A549 (cell line): ENCODE data around the gene NR3C2. TPM values are rescaled to one million over a fixed set of nuclear protein-coding genes. Genes with fewer than 3 reads are reported as not detected.

Source experiments
- ATAC-seq, 2 experiments: fragments of 200-7000 bp in 1 of 2; fragments of >200 bp in 1 of 2; cut with Nextera tagmentation in 1 of 2; cut with Tn5 transposase in 1 of 2; 3 replicates each; pipeline versions ENCODE4 v1.8.0 to v1.9.1; 2018 to 2020; ENCODE audit warnings: mild to moderate bottlenecking in 1 of 2, moderate library complexity in 1 of 2
- CTCF ChIA-PET: fragments of 300-600 bp; sonication (Branson Sonifier 250); formaldehyde crosslinking; extraction: SDS; loops from one replicate; lab custom pipeline; 2021; ENCODE audit warnings: antibody characterized with exemption, inconsistent platforms; lab: Yijun Ruan, JAX
- POLR2A ChIA-PET: fragments of 350-600 bp; formaldehyde crosslinking; extraction: SDS; loops from one replicate; lab custom pipeline; 2021; ENCODE audit warnings: antibody characterized with exemption, inconsistent platforms; lab: Yijun Ruan, JAX
- DNase-seq, 2 experiments: peaks; one replicate each; pipeline versions ENCODE4 v3.0.0 to v3.0.0-alpha.2; 2011 to 2016; ENCODE audit warnings: low read depth in 1 of 2, low spot score in 1 of 2
- FAIRE-seq: peaks from 2 replicates; lab custom pipeline; 2011; peaks lifted over from hg19 to GRCh38; lab: Jason Lieb, UNC
- H3K27ac ChIP-seq, 2 experiments: fragments of >200 bp; sonication (Bioruptor Twin); formaldehyde crosslinking; 3 replicates each; pipeline ENCODE4 v1.5.1; 2016 to 2017
- H3K4me1 ChIP-seq: fragments of >200 bp; sonication (Bioruptor Twin); formaldehyde crosslinking; 3 replicates; pipeline ENCODE4 v1.6.1; 2016
- H3K4me2 ChIP-seq: fragments of >200 bp; sonication (Bioruptor Twin); formaldehyde crosslinking; 3 replicates; pipeline ENCODE4 v1.6.1; 2016
- H3K4me3 ChIP-seq: fragments of >200 bp; sonication (Bioruptor Twin); formaldehyde crosslinking; 3 replicates; pipeline ENCODE4 v1.5.1; 2016
- H3K9me3 ChIP-seq: fragments of >200 bp; sonication (Bioruptor Twin); formaldehyde crosslinking; 3 replicates; pipeline ENCODE4 v1.6.1; 2016
- BHLHE40 ChIP-seq: IDR thresholded peaks from 2 replicates; pipeline ENCODE4 v1.6.1; 2012; ENCODE audit warnings: low read depth, low read length, inconsistent platforms
- CBX8 ChIP-seq: fragments of 200-600 bp; sonication (generic); IDR thresholded peaks from 2 replicates; pipeline ENCODE4 v1.6.1; 2016
- CEBPB ChIP-seq, 2 experiments: fragments of >200 bp in 1 of 2; sonication (Bioruptor Twin) in 1 of 2; formaldehyde crosslinking in 1 of 2; IDR thresholded peaks; 2 replicates each; pipeline ENCODE4 v1.6.1; 2012 to 2016
- CHD2 ChIP-seq: fragments of 150-350 bp; IDR thresholded peaks from 2 replicates; pipeline ENCODE4 v1.6.1; 2014; ENCODE audit warnings: low read length; ENCODE audit not compliant: partially characterized antibody
- CHD4 ChIP-seq: fragments of 200-600 bp; sonication (generic); IDR thresholded peaks from 2 replicates; pipeline ENCODE4 v1.6.1; 2016; ENCODE audit warnings: antibody characterized with exemption, mild to moderate bottlenecking, borderline replicate concordance
- EHF ChIP-seq: fragments of 250-450 bp; sonication (Bioruptor Pico); IDR thresholded peaks from 2 replicates; pipeline ENCODE4 v1.5.0; 2020; ENCODE audit warnings: mild to moderate bottlenecking
- EP300 ChIP-seq, 2 experiments: fragments of >200 bp; sonication (Bioruptor Twin); formaldehyde crosslinking; IDR thresholded peaks; 2 replicates in 1 of 2; 3 replicates in 1 of 2; pipeline ENCODE4 v1.6.1; 2016 to 2017
- ESRRA ChIP-seq: fragments of 150-350 bp; IDR thresholded peaks from 2 replicates; pipeline ENCODE4 v1.6.1; 2014; ENCODE audit warnings: mild to moderate bottlenecking, low read length, borderline replicate concordance
- FOSB ChIP-seq: fragments of 250-450 bp; sonication (Bioruptor Pico); IDR thresholded peaks from 2 replicates; pipeline ENCODE4 v1.5.0; 2020; ENCODE audit warnings: mild to moderate bottlenecking, moderate library complexity
- FOSL2 ChIP-seq, 2 experiments: fragments of 450-650 bp in 1 of 2; fragments of >200 bp in 1 of 2; sonication (Bioruptor Twin) in 1 of 2; formaldehyde crosslinking; IDR thresholded peaks; 2 replicates each; pipeline versions ENCODE4 v1.5.0 to v1.6.1; 2016 to 2020; ENCODE audit warnings: mild to moderate bottlenecking in 1 of 2, moderate library complexity in 1 of 2
- HDAC2 ChIP-seq: fragments of 200-600 bp; sonication (generic); IDR thresholded peaks from 2 replicates; pipeline ENCODE4 v1.6.1; 2016
- HOXB5 ChIP-seq: fragments of 250-450 bp; sonication (Bioruptor Pico); IDR thresholded peaks from 2 replicates; pipeline ENCODE4 v1.5.0; 2020; ENCODE audit warnings: mild to moderate bottlenecking, moderate library complexity
- JUN ChIP-seq, 2 experiments: fragments of >200 bp; sonication (Bioruptor Twin); formaldehyde crosslinking; IDR thresholded peaks; 2 replicates in 1 of 2; 3 replicates in 1 of 2; pipeline ENCODE4 v1.6.1; 2016 to 2017
- KDM1A ChIP-seq: fragments of 200-600 bp; sonication (generic); IDR thresholded peaks from 2 replicates; pipeline ENCODE4 v1.6.1; 2016; ENCODE audit warnings: low read depth, mild to moderate bottlenecking
- NFE2L2 ChIP-seq: fragments of 150-350 bp; conservative IDR thresholded peaks from 2 replicates; pipeline ENCODE4 v1.6.1; 2014; ENCODE audit warnings: low read length
- NPAS2 ChIP-seq: fragments of 250-450 bp; sonication (Bioruptor Pico); IDR thresholded peaks from 2 replicates; pipeline ENCODE4 v1.8.0; 2022; ENCODE audit warnings: mild to moderate bottlenecking, moderate library complexity, borderline replicate concordance
- NR3C1 ChIP-seq: fragments of >200 bp; sonication (Bioruptor Twin); formaldehyde crosslinking; IDR thresholded peaks from 3 replicates; pipeline ENCODE4 v1.6.1; 2017
- PHF8 ChIP-seq: fragments of 200-600 bp; sonication (generic); IDR thresholded peaks from 2 replicates; pipeline ENCODE4 v1.6.1; 2016; ENCODE audit warnings: low read depth, mild to moderate bottlenecking, antibody characterized with exemption, moderate library complexity, borderline replicate concordance
- RARB ChIP-seq: fragments of 250-450 bp; sonication (Bioruptor Pico); IDR thresholded peaks from 2 replicates; pipeline ENCODE4 v1.8.0; 2021; ENCODE audit warnings: mild to moderate bottlenecking, moderate library complexity
- RCOR1 ChIP-seq: fragments of 150-350 bp; IDR thresholded peaks from 2 replicates; pipeline ENCODE4 v1.6.1; 2014; ENCODE audit warnings: antibody characterized with exemption, low read length, low read depth
- RFX5 ChIP-seq: fragments of 450-650 bp; IDR thresholded peaks from 2 replicates; pipeline ENCODE4 v1.7.1; 2014; ENCODE audit warnings: antibody characterized with exemption, mild to moderate bottlenecking, moderate library complexity
- RNF2 ChIP-seq: fragments of 200-600 bp; sonication (generic); IDR thresholded peaks from 2 replicates; pipeline ENCODE4 v1.6.1; 2016; ENCODE audit warnings: low read depth, mild to moderate bottlenecking, antibody characterized with exemption, moderate library complexity, borderline replicate concordance
- SREBF2 ChIP-seq: fragments of 450-650 bp; IDR thresholded peaks from 2 replicates; pipeline ENCODE4 v1.6.1; 2014; ENCODE audit warnings: mild to moderate bottlenecking, moderate library complexity
- ZC3H11A ChIP-seq: fragments of 450-650 bp; IDR thresholded peaks from 2 replicates; pipeline ENCODE4 v1.6.1; 2014; ENCODE audit warnings: antibody characterized with exemption, mild to moderate bottlenecking
- ZNF302 ChIP-seq: fragments of 250-450 bp; sonication (Bioruptor Pico); IDR thresholded peaks from 2 replicates; pipeline ENCODE4 v1.9.0; 2021; ENCODE audit warnings: inconsistent platforms, mild to moderate bottlenecking, moderate library complexity
- ZSCAN20 ChIP-seq: fragments of 250-450 bp; sonication (Bioruptor Pico); IDR thresholded peaks from 2 replicates; pipeline ENCODE4 v1.8.0; 2022; ENCODE audit warnings: mild to moderate bottlenecking, moderate library complexity
- WGBS: methylation state at CpG from one replicate; pipeline ENCODE4 v1.1.6; 2017; ENCODE audit errors: missing lambda C conversion rate; 5-methylcytosine and 5-hydroxymethylcytosine counted together
- polyA plus RNA-seq, 4 experiments: library from polyadenylated mRNA; depleted of rRNA in 3 of 4; stranded (reverse); fragments of >200 nt; fragmentation: RNase III in 1 of 4; extraction: RNeasy Plus Mini Kit Qiagen cat#74134 plus additional on column Dnase treatment in 1 of 4; gene quantifications; 2 replicates in 3 of 4; 3 replicates in 1 of 4; pipeline ENCODE4 v1.2.3, GENCODE V29; 2011 to 2017
- TF ChIP-seq, protein P1 (sequence below): fragments of >200 bp; sonication (Bioruptor Twin); formaldehyde crosslinking; IDR thresholded peaks from 3 replicates; pipeline ENCODE4 v1.5.1; 2016
- TF ChIP-seq, protein P2 (sequence below): fragments of 150-350 bp; IDR thresholded peaks from 2 replicates; pipeline ENCODE4 v1.6.1; 2014; ENCODE audit warnings: low read depth, mild to moderate bottlenecking, low read length
- TF ChIP-seq, protein P3 (sequence below): IDR thresholded peaks from 2 replicates; pipeline ENCODE4 v1.6.1; 2012
- TF ChIP-seq, protein P4 (sequence below): fragments of 250-450 bp; sonication (Bioruptor Pico); IDR thresholded peaks from 2 replicates; pipeline ENCODE4 v1.5.0; 2021; ENCODE audit warnings: mild to moderate bottlenecking, moderate library complexity, borderline replicate concordance

NR3C2 gene
- polyA plus RNA-seq, 2 of the 4 experiments (the other 2 are of a cell fraction) = 0.01 to 0.03 TPM

DNA sequence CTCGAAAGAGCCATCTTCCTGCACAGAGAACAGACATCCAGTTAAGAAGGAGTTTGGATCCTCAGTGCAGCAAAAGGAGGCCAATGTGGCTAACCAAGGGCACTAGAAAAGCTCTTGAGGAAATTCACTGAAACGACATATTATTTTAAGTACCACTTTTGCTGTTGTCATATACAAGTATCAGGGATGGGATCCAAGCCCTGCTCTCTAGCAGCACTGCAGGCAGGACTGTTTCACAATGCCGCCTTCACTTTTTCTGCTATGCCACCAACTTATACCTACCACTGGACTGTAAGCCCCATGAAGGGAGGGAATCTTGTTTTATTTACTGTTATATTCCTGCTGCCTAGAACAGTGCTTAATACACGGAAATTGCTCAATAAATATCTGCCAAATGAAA lies 299.0 kb downstream of the NR3C2 start:
- POLR2A ChIA-PET = no interaction called here
- CTCF ChIA-PET = no interaction called here
- 44% methylated on average over 4 of the region's 4 CpGs for WGBS
- H3K4me2 ChIP-seq = no peak overlapping the region
- no peak for DNase-seq
- H3K9me3 ChIP-seq = no peaks in the 10 kb centered on the region
- no peak for TF ChIP-seq ZSCAN20 (CRISPR knock-in tag)
- TF ChIP-seq CEBPB (IDR thresholded peaks at IDR 0.05) = no peak
- no peak for TF ChIP-seq FOSB (CRISPR knock-in tag)
- TF ChIP-seq KDM1A = no peak
- no peak for TF ChIP-seq ESRRA
- no peak for TF ChIP-seq RCOR1
- no peak for TF ChIP-seq RARB (CRISPR knock-in tag)
- TF ChIP-seq ZNF302 (CRISPR knock-in tag) = no peak
- TF ChIP-seq HDAC2 = no peak
- TF ChIP-seq, protein P1, sequence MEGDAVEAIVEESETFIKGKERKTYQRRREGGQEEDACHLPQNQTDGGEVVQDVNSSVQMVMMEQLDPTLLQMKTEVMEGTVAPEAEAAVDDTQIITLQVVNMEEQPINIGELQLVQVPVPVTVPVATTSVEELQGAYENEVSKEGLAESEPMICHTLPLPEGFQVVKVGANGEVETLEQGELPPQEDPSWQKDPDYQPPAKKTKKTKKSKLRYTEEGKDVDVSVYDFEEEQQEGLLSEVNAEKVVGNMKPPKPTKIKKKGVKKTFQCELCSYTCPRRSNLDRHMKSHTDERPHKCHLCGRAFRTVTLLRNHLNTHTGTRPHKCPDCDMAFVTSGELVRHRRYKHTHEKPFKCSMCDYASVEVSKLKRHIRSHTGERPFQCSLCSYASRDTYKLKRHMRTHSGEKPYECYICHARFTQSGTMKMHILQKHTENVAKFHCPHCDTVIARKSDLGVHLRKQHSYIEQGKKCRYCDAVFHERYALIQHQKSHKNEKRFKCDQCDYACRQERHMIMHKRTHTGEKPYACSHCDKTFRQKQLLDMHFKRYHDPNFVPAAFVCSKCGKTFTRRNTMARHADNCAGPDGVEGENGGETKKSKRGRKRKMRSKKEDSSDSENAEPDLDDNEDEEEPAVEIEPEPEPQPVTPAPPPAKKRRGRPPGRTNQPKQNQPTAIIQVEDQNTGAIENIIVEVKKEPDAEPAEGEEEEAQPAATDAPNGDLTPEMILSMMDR = no peak
- TF ChIP-seq SREBF2 = no peak
- TF ChIP-seq EP300 (IDR thresholded peaks at IDR 0.05) = no peak
- no peak for TF ChIP-seq NPAS2 (CRISPR knock-in tag)
- TF ChIP-seq EHF = no peak
- no peak for TF ChIP-seq CHD4
- TF ChIP-seq, protein P2, sequence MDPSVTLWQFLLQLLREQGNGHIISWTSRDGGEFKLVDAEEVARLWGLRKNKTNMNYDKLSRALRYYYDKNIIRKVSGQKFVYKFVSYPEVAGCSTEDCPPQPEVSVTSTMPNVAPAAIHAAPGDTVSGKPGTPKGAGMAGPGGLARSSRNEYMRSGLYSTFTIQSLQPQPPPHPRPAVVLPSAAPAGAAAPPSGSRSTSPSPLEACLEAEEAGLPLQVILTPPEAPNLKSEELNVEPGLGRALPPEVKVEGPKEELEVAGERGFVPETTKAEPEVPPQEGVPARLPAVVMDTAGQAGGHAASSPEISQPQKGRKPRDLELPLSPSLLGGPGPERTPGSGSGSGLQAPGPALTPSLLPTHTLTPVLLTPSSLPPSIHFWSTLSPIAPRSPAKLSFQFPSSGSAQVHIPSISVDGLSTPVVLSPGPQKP = no peak
- no peak for TF ChIP-seq ZC3H11A
- TF ChIP-seq BHLHE40 = no peak
- H3K4me3 ChIP-seq = no peak overlapping the region
- FAIRE-seq = no peak
- no peak for ATAC-seq
- H3K27ac ChIP-seq = no peak overlapping the region
- H3K4me1 ChIP-seq = no peaks in the 10 kb centered on the region

- H3K4me3 ChIP-seq = no peak overlapping the region
- no peaks in the 10 kb centered on the region for H3K9me3 ChIP-seq
- no peak overlapping the region for H3K27ac ChIP-seq
- no peaks in the 10 kb centered on the region for H3K4me1 ChIP-seq
- ChIA-PET POLR2A (no interaction called here), CTCF (no interaction called here)
- H3K4me2 ChIP-seq = no peak overlapping the region
- ATAC-seq (no peak), FAIRE-seq (no peak), DNase-seq (no peak)
- WGBS = 18% methylated on average over 1 of the region's 3 CpGs
- TF ChIP-seq JUN (IDR thresholded peaks at IDR 0.05) (no peak), CHD2 (no peak)
- TF ChIP-seq, protein P3, sequence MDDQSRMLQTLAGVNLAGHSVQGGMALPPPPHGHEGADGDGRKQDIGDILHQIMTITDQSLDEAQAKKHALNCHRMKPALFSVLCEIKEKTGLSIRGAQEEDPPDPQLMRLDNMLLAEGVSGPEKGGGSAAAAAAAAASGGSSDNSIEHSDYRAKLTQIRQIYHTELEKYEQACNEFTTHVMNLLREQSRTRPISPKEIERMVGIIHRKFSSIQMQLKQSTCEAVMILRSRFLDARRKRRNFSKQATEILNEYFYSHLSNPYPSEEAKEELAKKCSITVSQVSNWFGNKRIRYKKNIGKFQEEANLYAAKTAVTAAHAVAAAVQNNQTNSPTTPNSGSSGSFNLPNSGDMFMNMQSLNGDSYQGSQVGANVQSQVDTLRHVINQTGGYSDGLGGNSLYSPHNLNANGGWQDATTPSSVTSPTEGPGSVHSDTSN = no peak
- TF ChIP-seq, all 56 proteins: peak for 0
Observed at GRCh38 chr4:148141501-148141900, 300.7 kb downstream of the NR3C2 start.

- WGBS = 8% methylated on average over 1 of the region's 1 CpG
- DNase-seq (no peak), FAIRE-seq (no peak), ATAC-seq (no peak)
- no peaks in the 10 kb centered on the region for H3K4me1 ChIP-seq
- no peaks in the 10 kb centered on the region for H3K9me3 ChIP-seq
- ChIA-PET POLR2A (no interaction called here), CTCF (no interaction called here)
- H3K27ac ChIP-seq = no peak overlapping the region
- H3K4me3 ChIP-seq = no peak overlapping the region
- H3K4me2 ChIP-seq = no peak overlapping the region
- TF ChIP-seq ZNF302 (CRISPR knock-in tag) = no peak
- no peak for TF ChIP-seq RFX5
- TF ChIP-seq BHLHE40 = no peak
- no peak for TF ChIP-seq NFE2L2
- TF ChIP-seq CEBPB (IDR thresholded peaks at IDR 0.05) = no peak
- no peak for TF ChIP-seq ESRRA
- TF ChIP-seq, protein P3 = no peak
- no peak for TF ChIP-seq PHF8
- no peak for TF ChIP-seq FOSL2 (IDR thresholded peaks at IDR 0.05)
- no peak for TF ChIP-seq FOSL2 (CRISPR knock-in tag; IDR thresholded peaks at IDR 0.05)
- TF ChIP-seq, protein P4, sequence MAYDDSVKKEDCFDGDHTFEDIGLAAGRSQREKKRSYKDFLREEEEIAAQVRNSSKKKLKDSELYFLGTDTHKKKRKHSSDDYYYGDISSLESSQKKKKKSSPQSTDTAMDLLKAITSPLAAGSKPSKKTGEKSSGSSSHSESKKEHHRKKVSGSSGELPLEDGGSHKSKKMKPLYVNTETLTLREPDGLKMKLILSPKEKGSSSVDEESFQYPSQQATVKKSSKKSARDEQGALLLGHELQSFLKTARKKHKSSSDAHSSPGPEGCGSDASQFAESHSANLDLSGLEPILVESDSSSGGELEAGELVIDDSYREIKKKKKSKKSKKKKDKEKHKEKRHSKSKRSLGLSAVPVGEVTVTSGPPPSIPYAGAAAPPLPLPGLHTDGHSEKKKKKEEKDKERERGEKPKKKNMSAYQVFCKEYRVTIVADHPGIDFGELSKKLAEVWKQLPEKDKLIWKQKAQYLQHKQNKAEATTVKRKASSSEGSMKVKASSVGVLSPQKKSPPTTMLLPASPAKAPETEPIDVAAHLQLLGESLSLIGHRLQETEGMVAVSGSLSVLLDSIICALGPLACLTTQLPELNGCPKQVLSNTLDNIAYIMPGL (CRISPR knock-in tag) = no peak
- TF ChIP-seq RNF2 = no peak
- no peak for TF ChIP-seq CBX8
- TF ChIP-seq NR3C1 = no peak
- no peak for TF ChIP-seq HOXB5
- no peak for TF ChIP-seq EHF
Observed at GRCh38 chr4:148126825-148127224, 315.4 kb downstream of the NR3C2 start.
